H1 (cell line): ENCODE data around the gene GNAI2. TPM values are rescaled to one million over a fixed set of nuclear protein-coding genes. Genes with fewer than 3 reads are reported as not detected.

ENCODE experiments used
- BCL11A ChIP-seq, 2 experiments: IDR thresholded peaks; one replicate each; pipeline ENCODE4 v1.6.1; 2011; ENCODE audit warnings: low read depth in 2 of 2, low read length in 2 of 2, mild to moderate bottlenecking in 2 of 2
- CBX8 ChIP-seq: fragments of 300-800, 300-1000 bp; sonication (generic); IDR thresholded peaks from 2 replicates; pipeline ENCODE4 v1.7.1; 2016; ENCODE audit warnings: low read depth, low read length, borderline replicate concordance
- EP300 ChIP-seq, 2 experiments: IDR thresholded peaks; 1 replicate in 1 of 2; 2 replicates in 1 of 2; pipeline ENCODE4 v1.6.1; 2011 to 2012; ENCODE audit warnings: low read depth in 2 of 2, low read length in 2 of 2, mild to moderate bottlenecking in 2 of 2, borderline replicate concordance in 1 of 2, inconsistent platforms in 1 of 2, moderate library complexity in 1 of 2
- HDAC2 ChIP-seq, 2 experiments: fragments of 300-600 bp in 1 of 2; sonication (generic) in 1 of 2; IDR thresholded peaks; 2 replicates each; pipeline ENCODE4 v1.6.1; 2011 to 2012; ENCODE audit warnings: low read depth in 2 of 2, low read length in 2 of 2, mild to moderate bottlenecking in 2 of 2, moderate library complexity in 2 of 2, borderline replicate concordance in 1 of 2, inconsistent platforms in 1 of 2
- KDM4A ChIP-seq: IDR thresholded peaks from one replicate; pipeline ENCODE4 v1.7.1; 2012; ENCODE audit warnings: low read depth, mild to moderate bottlenecking, moderate library complexity, low read length, inconsistent platforms; ENCODE audit not compliant: severe bottlenecking
- KDM5A ChIP-seq: fragments of 200-600 bp; IDR thresholded peaks from 2 replicates; pipeline ENCODE4 v1.7.1; 2012; ENCODE audit warnings: mild to moderate bottlenecking, low read length, inconsistent platforms, mixed read lengths
- POU5F1 ChIP-seq: IDR thresholded peaks from 2 replicates; pipeline ENCODE4 v1.6.1; 2011; ENCODE audit warnings: low read depth, mild to moderate bottlenecking, low read length, moderate library complexity
- SIX5 ChIP-seq: IDR thresholded peaks from 2 replicates; pipeline ENCODE4 v1.6.1; 2011; ENCODE audit warnings: mild to moderate bottlenecking, low read depth, low read length
- SP1 ChIP-seq: IDR thresholded peaks from 2 replicates; pipeline ENCODE4 v1.6.1; 2011; ENCODE audit warnings: low read depth, low read length
- TBP ChIP-seq: IDR thresholded peaks from 2 replicates; pipeline ENCODE4 v1.6.1; 2011; ENCODE audit warnings: low read depth, low read length, improper control_type of control experiment
- TCF12 ChIP-seq: IDR thresholded peaks from 2 replicates; pipeline ENCODE4 v1.6.1; 2011; ENCODE audit warnings: low read depth, mild to moderate bottlenecking, low read length
- polyA plus RNA-seq, 7 experiments: library from polyadenylated mRNA; depleted of rRNA in 3 of 7; stranded (reverse) in 5 of 7; unstranded in 2 of 7; fragments of >200 nt in 5 of 7; fragments of 200-250 nt in 2 of 7; gene quantifications; 1 replicate in 5 of 7; 2 replicates in 1 of 7; 4 replicates in 1 of 7; pipeline versions ENCODE4 v1.2.1 to v1.2.3, GENCODE V29; 2011 to 2013; ENCODE audit warnings: missing spikeins in 2 of 7, mixed read lengths in 2 of 7
- total RNA-seq: library from RNA; stranded (reverse); fragmentation: NEBNext Ultra II Directional; extraction: Animal tissue kit (Norgen Biotek cat#: 25700); gene quantifications from 2 replicates; pipeline ENCODE4 v1.2.1, GENCODE V29; 2021
- TF ChIP-seq, protein P1 (sequence below): fragments of 300-600 bp; sonication (generic); IDR thresholded peaks from 2 replicates; pipeline ENCODE4 v1.7.1; 2012; ENCODE audit warnings: low read length, moderate library complexity, mild to moderate bottlenecking, inconsistent platforms; ENCODE audit not compliant: insufficient replicate concordance

GNAI2 gene
- total and polyA plus RNA-seq, 2 of the 8 experiments (the other 6 are each of a cell fraction or from before 2014, with no cell fraction given), result 168 to 539 TPM

DNA sequence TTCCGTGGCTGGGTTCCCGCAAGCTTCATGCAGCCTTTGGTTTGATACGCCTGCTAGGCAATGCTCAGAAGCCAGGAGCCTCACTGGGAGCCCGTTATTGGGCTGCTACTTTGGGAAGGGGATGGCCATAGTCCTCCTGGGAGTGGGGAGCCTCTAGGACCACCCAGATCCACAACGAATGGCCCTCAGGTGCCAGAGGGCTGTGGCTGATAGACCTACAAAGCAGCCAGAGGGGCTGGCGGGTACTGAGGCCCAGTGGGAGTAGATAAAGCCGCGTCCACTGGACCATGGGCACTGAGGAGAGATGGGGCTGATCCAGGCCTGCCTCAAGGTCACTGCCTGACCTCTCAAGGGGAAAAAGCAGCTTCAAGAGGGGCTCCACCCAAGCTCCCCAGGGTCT, 43.9 kb upstream of the GNAI2 start (continued):
- TF ChIP-seq, protein P1, sequence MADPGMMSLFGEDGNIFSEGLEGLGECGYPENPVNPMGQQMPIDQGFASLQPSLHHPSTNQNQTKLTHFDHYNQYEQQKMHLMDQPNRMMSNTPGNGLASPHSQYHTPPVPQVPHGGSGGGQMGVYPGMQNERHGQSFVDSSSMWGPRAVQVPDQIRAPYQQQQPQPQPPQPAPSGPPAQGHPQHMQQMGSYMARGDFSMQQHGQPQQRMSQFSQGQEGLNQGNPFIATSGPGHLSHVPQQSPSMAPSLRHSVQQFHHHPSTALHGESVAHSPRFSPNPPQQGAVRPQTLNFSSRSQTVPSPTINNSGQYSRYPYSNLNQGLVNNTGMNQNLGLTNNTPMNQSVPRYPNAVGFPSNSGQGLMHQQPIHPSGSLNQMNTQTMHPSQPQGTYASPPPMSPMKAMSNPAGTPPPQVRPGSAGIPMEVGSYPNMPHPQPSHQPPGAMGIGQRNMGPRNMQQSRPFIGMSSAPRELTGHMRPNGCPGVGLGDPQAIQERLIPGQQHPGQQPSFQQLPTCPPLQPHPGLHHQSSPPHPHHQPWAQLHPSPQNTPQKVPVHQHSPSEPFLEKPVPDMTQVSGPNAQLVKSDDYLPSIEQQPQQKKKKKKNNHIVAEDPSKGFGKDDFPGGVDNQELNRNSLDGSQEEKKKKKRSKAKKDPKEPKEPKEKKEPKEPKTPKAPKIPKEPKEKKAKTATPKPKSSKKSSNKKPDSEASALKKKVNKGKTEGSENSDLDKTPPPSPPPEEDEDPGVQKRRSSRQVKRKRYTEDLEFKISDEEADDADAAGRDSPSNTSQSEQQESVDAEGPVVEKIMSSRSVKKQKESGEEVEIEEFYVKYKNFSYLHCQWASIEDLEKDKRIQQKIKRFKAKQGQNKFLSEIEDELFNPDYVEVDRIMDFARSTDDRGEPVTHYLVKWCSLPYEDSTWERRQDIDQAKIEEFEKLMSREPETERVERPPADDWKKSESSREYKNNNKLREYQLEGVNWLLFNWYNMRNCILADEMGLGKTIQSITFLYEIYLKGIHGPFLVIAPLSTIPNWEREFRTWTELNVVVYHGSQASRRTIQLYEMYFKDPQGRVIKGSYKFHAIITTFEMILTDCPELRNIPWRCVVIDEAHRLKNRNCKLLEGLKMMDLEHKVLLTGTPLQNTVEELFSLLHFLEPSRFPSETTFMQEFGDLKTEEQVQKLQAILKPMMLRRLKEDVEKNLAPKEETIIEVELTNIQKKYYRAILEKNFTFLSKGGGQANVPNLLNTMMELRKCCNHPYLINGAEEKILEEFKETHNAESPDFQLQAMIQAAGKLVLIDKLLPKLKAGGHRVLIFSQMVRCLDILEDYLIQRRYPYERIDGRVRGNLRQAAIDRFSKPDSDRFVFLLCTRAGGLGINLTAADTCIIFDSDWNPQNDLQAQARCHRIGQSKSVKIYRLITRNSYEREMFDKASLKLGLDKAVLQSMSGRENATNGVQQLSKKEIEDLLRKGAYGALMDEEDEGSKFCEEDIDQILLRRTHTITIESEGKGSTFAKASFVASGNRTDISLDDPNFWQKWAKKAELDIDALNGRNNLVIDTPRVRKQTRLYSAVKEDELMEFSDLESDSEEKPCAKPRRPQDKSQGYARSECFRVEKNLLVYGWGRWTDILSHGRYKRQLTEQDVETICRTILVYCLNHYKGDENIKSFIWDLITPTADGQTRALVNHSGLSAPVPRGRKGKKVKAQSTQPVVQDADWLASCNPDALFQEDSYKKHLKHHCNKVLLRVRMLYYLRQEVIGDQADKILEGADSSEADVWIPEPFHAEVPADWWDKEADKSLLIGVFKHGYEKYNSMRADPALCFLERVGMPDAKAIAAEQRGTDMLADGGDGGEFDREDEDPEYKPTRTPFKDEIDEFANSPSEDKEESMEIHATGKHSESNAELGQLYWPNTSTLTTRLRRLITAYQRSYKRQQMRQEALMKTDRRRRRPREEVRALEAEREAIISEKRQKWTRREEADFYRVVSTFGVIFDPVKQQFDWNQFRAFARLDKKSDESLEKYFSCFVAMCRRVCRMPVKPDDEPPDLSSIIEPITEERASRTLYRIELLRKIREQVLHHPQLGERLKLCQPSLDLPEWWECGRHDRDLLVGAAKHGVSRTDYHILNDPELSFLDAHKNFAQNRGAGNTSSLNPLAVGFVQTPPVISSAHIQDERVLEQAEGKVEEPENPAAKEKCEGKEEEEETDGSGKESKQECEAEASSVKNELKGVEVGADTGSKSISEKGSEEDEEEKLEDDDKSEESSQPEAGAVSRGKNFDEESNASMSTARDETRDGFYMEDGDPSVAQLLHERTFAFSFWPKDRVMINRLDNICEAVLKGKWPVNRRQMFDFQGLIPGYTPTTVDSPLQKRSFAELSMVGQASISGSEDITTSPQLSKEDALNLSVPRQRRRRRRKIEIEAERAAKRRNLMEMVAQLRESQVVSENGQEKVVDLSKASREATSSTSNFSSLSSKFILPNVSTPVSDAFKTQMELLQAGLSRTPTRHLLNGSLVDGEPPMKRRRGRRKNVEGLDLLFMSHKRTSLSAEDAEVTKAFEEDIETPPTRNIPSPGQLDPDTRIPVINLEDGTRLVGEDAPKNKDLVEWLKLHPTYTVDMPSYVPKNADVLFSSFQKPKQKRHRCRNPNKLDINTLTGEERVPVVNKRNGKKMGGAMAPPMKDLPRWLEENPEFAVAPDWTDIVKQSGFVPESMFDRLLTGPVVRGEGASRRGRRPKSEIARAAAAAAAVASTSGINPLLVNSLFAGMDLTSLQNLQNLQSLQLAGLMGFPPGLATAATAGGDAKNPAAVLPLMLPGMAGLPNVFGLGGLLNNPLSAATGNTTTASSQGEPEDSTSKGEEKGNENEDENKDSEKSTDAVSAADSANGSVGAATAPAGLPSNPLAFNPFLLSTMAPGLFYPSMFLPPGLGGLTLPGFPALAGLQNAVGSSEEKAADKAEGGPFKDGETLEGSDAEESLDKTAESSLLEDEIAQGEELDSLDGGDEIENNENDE, result no peak
- no peak for TF ChIP-seq SP1
- TF ChIP-seq KDM4A, result no peak
- TF ChIP-seq KDM5A, result no peak
- TF ChIP-seq TBP, result no peak
- no peak for TF ChIP-seq HDAC2 (IDR thresholded peaks at IDR 0.05; ENCODE audit: borderline replicate concordance in 1 of 2, low read depth in 2 of 2, low read length in 2 of 2)
- TF ChIP-seq CBX8, result no peak
- TF ChIP-seq BCL11A (IDR thresholded peaks at IDR 0.05; ENCODE audit: low read depth in 2 of 2, low read length in 2 of 2), result no peak
- TF ChIP-seq POU5F1, result no peak
- TF ChIP-seq EP300 (IDR thresholded peaks at IDR 0.05; ENCODE audit: borderline replicate concordance in 1 of 2, low read depth in 2 of 2, low read length in 2 of 2), result no peak
- TF ChIP-seq TCF12, result no peak
- no peak for TF ChIP-seq SIX5
